22Rv1 (cell line): ENCODE data around the gene C3orf33.
A peak's percentile ranks its signal among the peaks of the same experiment; 100 is the strongest.

Experiments
- H3K27ac ChIP-seq: fragments of 450-650 bp; 2 replicates; pipeline ENCODE4 v1.5.1; 2017
- CTCF ChIP-seq: fragments of 450-650 bp; IDR thresholded peaks from 2 replicates; pipeline ENCODE4 v1.5.1; 2017; ENCODE audit warnings: mild to moderate bottlenecking
- ZFX ChIP-seq: fragments of 450-650 bp; IDR thresholded peaks from 2 replicates; pipeline ENCODE4 v1.6.1; 2017; ENCODE audit warnings: antibody characterized with exemption, borderline replicate concordance

C3orf33 gene

GRCh38 chr3:155804323-155804722 is 1.8 kb downstream of the C3orf33 start:
- TF ChIP-seq CTCF (no peak), ZFX (no peak)
- H3K27ac ChIP-seq: no peak overlapping the region

DNA sequence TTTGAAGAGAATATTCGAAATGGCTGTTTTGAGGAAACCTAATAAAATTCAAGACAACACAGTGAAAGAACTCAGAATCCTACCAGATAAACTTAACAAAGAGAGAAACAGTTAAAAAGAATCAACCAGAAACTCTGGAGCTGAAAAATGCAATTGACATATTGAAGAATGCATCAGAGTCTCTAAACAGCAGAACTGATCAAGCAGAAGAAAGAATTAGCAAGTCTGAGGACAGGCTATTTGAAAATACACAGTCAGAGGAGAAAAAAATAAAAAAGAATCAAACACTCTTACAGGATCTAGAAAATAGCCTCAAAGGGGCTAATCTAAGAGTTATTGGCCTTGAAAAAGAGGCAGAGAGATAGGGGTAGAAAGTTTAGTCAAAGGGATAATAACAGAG is 13.5 kb downstream of the C3orf33 start:
- H3K27ac ChIP-seq: no peak overlapping the region
- TF ChIP-seq ZFX: no peak
- no peak for TF ChIP-seq CTCF

- no peak overlapping the region for H3K27ac ChIP-seq
- no peak for TF ChIP-seq ZFX
- no peak for TF ChIP-seq CTCF
These were observed 14.9 kb downstream of the C3orf33 start for GRCh38 chr3:155791190-155791589.

GRCh38 chr3:155790272-155790925 is 15.7 kb downstream of the C3orf33 start:
- TF ChIP-seq CTCF (no peak), ZFX (no peak)
- no peak overlapping the region for H3K27ac ChIP-seq

GRCh38 chr3:155785662-155786295 is 20.3 kb downstream of the C3orf33 start:
- no peak for TF ChIP-seq ZFX
- no peak for TF ChIP-seq CTCF
- H3K27ac ChIP-seq: no peak overlapping the region

GRCh38 chr3:155782390-155782953 is 23.6 kb downstream of the C3orf33 start:
- H3K27ac ChIP-seq: peak overlapping the region; percentile 40
- TF ChIP-seq ZFX: no peak
- no peak for TF ChIP-seq CTCF

- no peak overlapping the region for H3K27ac ChIP-seq
- TF ChIP-seq CTCF (no peak), ZFX (no peak)
These were observed 25.8 kb downstream of the C3orf33 start for GRCh38 chr3:155780291-155780690.
